Large intestine (tissue), 3 donors: Measurements from ENCODE around the gene ECT2. TPM values are rescaled to one million over a fixed set of nuclear protein-coding genes. Genes with fewer than 3 reads are reported as not detected.
"Not testable (repeated sequence)": the region's sequence is repeated elsewhere in the genome, so short reads cannot be mapped to it uniquely, and the experiment has no call there.

ENCODE experiments used
- DNase-seq, 2 donors: peaks; one replicate each; pipeline versions ENCODE4 v3.0.0 to v3.0.0-alpha.2; 2013
- H3K27ac ChIP-seq: one replicate; pipeline ENCODE4 v1.5.1; 2013; ENCODE audit warnings: low read length
- H3K27me3 ChIP-seq: 2 replicates; pipeline ENCODE4 v1.6.1; 2013; ENCODE audit warnings: low read length; ENCODE audit not compliant: control insufficient read depth, insufficient read depth
- H3K36me3 ChIP-seq: 2 replicates; pipeline ENCODE4 v1.6.1; 2013; ENCODE audit warnings: low read length; ENCODE audit not compliant: control insufficient read depth, insufficient read depth
- H3K4me1 ChIP-seq: one replicate; pipeline ENCODE4 v1.6.1; 2013; ENCODE audit warnings: low read length; ENCODE audit not compliant: control insufficient read depth, insufficient read depth
- H3K4me3 ChIP-seq: one replicate; pipeline ENCODE4 v1.5.1; 2013; ENCODE audit warnings: low read length
- H3K9me3 ChIP-seq: one replicate; pipeline ENCODE4 v1.6.1; 2013; ENCODE audit warnings: mild to moderate bottlenecking, low read depth, low read length, moderate library complexity; ENCODE audit not compliant: control insufficient read depth
- WGBS: methylation state at CpG from one replicate; pipeline ENCODE4 v1.1.5; 2013; ENCODE audit warnings: low lambda C conversion rate; ENCODE audit not compliant: insufficient coverage; 5-methylcytosine and 5-hydroxymethylcytosine counted together
- polyA plus RNA-seq: library from polyadenylated mRNA; unstranded; fragments of 120-200 nt; gene quantifications from one replicate; pipeline ENCODE4 v1.2.1, GENCODE V29; 2013

The ECT2 gene
- polyA plus RNA-seq, 1 donor = 16.2 TPM

DNA sequence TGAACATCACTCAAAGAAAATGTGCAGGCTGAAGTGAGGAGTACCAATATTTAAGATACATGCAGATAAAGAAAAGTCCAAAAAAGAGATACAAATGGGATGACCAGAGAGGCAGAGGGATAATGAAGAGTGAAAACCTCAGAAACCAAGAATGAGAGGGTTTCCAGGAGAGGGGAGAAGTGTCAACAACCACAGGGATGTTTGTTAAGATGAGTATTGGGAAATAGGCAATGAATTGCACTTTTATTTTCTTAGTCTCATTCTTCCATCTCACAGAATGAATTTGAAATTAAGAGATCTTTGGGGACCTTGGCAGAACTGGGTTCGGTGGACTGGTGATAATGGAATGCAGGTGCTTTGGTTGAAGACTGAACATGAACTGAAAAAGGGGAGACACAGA is 102.5 kb downstream of the ECT2 start:
- Histone ChIP-seq H3K4me3 (no peak overlapping the region), H3K9me3 (no peaks in the 10 kb centered on the region), H3K27me3 (no peaks in the 10 kb centered on the region), H3K36me3 (no peaks in the 10 kb centered on the region), H3K27ac (no peak overlapping the region), H3K4me1 (peaks cover 3% of the 10 kb centered on the region)
- no CpG with 5 or more reads among the region's 1 CpG for WGBS
- no peak for DNase-seq

DNA sequence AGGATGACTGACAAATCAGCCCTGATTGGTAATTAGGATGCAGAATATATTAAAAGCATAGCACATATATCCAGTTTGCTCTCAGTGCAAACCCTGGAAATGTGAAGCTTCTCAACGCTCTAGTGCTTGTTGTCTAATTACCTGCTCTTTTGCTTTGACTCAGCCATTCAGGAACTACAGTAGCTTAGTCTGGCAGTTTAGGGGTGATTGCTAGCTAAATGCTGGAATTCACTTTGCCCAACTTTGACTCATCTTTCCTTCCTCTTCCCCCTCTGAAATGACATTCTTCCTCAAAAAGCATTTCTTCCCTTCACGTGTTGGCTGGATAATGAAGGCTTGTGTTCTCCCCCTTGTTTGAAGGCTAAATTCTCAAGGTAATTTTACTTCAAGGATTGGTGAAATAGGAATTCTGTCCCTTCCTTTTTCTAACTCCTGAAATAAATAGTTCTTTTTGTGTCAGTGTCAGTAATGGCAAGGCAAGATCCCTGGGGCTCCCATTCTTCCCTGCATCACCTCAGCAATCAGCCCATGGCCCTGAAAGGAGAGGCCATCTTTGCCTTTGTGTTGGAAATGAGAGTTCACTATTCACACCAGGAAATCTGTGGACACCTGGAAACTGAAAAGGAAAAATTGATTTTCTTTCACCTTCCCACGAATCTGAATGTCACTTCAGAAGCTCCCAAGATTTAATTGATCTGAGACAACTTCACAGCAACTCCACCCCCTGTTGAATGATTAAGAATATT is 103.6 kb downstream of the ECT2 start:
- no peaks in the 10 kb centered on the region for H3K27me3 ChIP-seq
- H3K36me3 ChIP-seq = no peaks in the 10 kb centered on the region
- no peaks in the 10 kb centered on the region for H3K9me3 ChIP-seq
- H3K4me3 ChIP-seq = no peak overlapping the region
- WGBS = no CpG with 5 or more reads among the region's 3 CpGs
- no peak overlapping the region for H3K27ac ChIP-seq
- DNase-seq = no peak
- peaks cover 3% of the 10 kb centered on the region for H3K4me1 ChIP-seq

GRCh38 chr3:172855037-172855436 is 104.5 kb downstream of the ECT2 start:
- no peak for DNase-seq
- H3K27me3 ChIP-seq = no peaks in the 10 kb centered on the region
- no peaks in the 10 kb centered on the region for H3K9me3 ChIP-seq
- H3K27ac ChIP-seq = no peak overlapping the region
- peaks cover 3% of the 10 kb centered on the region for H3K4me1 ChIP-seq
- no peaks in the 10 kb centered on the region for H3K36me3 ChIP-seq
- H3K4me3 ChIP-seq = no peak overlapping the region

DNA sequence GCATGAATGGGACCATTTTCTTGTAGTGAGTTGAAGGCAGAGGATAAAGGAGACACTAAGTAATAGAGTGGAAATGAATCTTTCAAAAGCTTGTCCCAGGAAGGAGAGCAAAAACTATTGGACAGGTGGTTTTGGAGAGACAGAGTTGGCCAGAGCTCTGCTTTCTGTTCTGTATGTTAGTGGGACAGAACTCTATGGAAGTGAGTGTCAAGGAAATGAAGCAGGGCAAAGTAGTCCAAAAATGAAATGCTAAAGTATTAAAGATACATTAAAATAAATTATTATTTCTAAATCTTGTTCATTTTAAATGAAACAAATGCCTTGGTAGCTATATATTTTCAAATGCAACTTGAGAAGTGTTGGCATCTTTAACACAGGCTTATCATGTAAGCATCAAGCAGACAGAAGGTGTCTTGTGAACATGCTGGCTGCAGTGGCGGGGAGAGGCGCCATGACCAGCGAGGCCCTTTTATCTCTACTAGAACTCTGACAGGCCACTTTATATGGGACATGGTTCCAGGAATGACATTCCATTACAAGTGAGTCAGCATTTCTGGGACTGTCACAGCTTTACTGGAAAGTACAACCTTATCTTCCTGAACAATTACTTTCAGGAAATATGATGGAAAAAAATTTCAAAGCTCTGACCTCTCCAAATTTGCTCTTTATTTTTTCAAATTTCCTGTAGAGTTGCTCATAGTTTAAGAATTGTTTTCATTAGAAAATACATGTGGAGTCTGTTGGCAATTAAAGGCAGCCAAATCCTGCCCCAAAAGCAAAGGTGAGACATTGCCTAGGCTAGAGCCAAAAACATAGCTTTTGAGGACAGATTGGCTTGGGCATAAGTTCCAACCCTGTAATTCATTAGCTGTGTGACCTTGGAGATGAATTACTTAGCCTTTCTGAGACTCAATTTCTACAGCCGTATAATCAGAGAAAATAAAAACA is 106.5 kb downstream of the ECT2 start:
- H3K36me3 ChIP-seq = no peaks in the 10 kb centered on the region
- H3K4me3 ChIP-seq = no peak overlapping the region
- no peaks in the 10 kb centered on the region for H3K27me3 ChIP-seq
- H3K4me1 ChIP-seq = peaks cover 3% of the 10 kb centered on the region
- no peaks in the 10 kb centered on the region for H3K9me3 ChIP-seq
- no peak overlapping the region for H3K27ac ChIP-seq
- WGBS = 70% methylated on average over 1 of the region's 4 CpGs
- peak; percentile 47 to 77 for DNase-seq

DNA sequence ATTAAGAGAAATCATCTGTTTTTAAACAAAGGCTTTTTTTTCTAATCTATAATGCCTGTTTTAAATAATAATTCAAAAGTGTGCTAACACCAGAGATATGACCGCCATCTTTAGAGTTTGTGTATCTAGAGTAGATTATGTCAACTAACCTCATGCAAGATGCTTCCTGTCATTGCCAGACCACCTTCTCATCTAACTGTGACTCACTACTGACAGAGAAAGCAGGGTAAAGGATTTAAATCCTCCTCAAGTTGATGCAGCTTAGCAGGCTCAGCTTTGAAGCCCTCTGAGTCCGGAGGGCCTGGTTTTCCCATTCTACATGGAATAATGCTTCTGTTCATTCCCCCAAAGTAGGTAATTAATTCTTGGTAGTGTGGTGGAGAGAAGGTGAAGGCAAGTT is 108.5 kb downstream of the ECT2 start:
- DNase-seq = no peak
- no peaks in the 10 kb centered on the region for H3K9me3 ChIP-seq
- H3K4me1 ChIP-seq = peaks cover 3% of the 10 kb centered on the region
- H3K4me3 ChIP-seq = no peak overlapping the region
- no CpG with 5 or more reads among the region's 2 CpGs for WGBS
- H3K27me3 ChIP-seq = no peaks in the 10 kb centered on the region
- no peak overlapping the region for H3K27ac ChIP-seq
- H3K36me3 ChIP-seq = no peaks in the 10 kb centered on the region

DNA sequence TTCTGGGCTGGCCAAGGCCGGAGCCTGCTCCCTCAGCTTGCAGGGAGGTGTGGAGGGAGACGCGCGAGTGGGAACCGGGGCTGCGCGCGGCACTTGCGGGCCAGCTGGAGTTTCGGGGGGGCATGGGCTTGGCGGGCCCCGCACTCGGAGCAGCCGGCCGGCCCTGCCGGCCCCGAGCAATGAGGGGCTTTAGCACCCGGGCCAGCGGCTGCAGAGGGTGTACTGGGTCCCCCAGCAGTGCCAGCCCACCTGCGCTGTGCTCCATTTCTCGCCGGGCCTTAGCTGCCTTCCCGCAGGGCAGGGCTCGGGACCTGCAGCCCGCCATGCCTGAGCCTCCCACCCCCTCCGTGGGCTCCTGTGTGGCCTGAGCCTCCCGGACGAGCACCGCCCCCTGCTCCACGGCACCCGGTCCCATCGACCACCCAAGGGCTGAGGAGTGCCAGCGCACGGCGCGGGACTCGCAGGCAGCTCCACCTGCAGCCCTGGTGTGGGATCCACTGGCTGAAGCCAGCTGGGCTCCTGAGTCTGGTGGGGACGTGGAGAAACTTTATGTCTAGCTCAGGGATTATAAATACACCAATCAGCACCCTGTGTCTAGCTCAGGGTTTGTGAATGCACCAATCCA is 116.3 kb downstream of the ECT2 start:
- not testable (repeated sequence) for DNase-seq, H3K4me3 ChIP-seq, H3K27ac ChIP-seq, H3K36me3 ChIP-seq, H3K9me3 ChIP-seq, H3K4me1 ChIP-seq, H3K27me3 ChIP-seq
- no CpG with 5 or more reads among the region's 38 CpGs for WGBS

GRCh38 chr3:172868582-172869200 is 118.2 kb downstream of the ECT2 start:
- DNase-seq = no peak
- no peaks in the 10 kb centered on the region for H3K4me1 ChIP-seq
- H3K27me3 ChIP-seq = no peaks in the 10 kb centered on the region
- no peak overlapping the region for H3K27ac ChIP-seq
- no peak overlapping the region for H3K4me3 ChIP-seq
- WGBS = no CpG with 5 or more reads among the region's 2 CpGs
- peaks cover 4% of the 10 kb centered on the region for H3K9me3 ChIP-seq
- no peaks in the 10 kb centered on the region for H3K36me3 ChIP-seq

- peak; percentile 47 to 77 for DNase-seq
- H3K4me3 ChIP-seq = no peak overlapping the region
- H3K9me3 ChIP-seq = peaks cover 4% of the 10 kb centered on the region
- H3K36me3 ChIP-seq = no peaks in the 10 kb centered on the region
- H3K27ac ChIP-seq = no peak overlapping the region
- H3K4me1 ChIP-seq = no peaks in the 10 kb centered on the region
- WGBS = no CpG with 5 or more reads among the region's 3 CpGs
- H3K27me3 ChIP-seq = no peaks in the 10 kb centered on the region
These were observed 118.8 kb downstream of the ECT2 start for GRCh38 chr3:172869368-172869771.

GRCh38 chr3:172869784-172870518 is 119.4 kb downstream of the ECT2 start:
- Histone ChIP-seq H3K27me3 (no peaks in the 10 kb centered on the region), H3K4me3 (no peak overlapping the region), H3K4me1 (no peaks in the 10 kb centered on the region), H3K36me3 (no peaks in the 10 kb centered on the region), H3K9me3 (peaks cover 4% of the 10 kb centered on the region), H3K27ac (no peak overlapping the region)
- DNase-seq = no peak
- WGBS = 83% methylated on average over 1 of the region's 3 CpGs
